ENCODE measurements around the gene ZCCHC14. TPM values are rescaled to one million over a fixed set of nuclear protein-coding genes. Genes with fewer than 3 reads are reported as not detected.

Gene ZCCHC14
- total and polyA plus RNA-seq, 2 of the 13 experiments (the other 11 are each of a cell fraction or from before 2014, with no cell fraction given): 12.4 to 12.5 TPM

- BruUV-seq (replicated peaks): no TSS peak
- CTCF ChIA-PET (ENCODE audit: low intra/inter-chr PET ratio, low total read pairs): no interaction called here
- Histone ChIP-seq H3K9ac (ENCODE audit: insufficient read depth, low read depth, low read length) (peak overlapping the region; percentile 18; the same call in 1 of the 2 replicates), H3K27me3 (ENCODE audit: control insufficient read depth in 1 of 2, insufficient read depth in 2 of 2, low read length in 2 of 2) (no peaks in the 10 kb centered on the region), H2AFZ (ENCODE audit: low read length) (no peak overlapping the region), H3K4me3 (replicated peaks in 1 of 3; ENCODE audit: insufficient read depth in 1 of 3, low read depth in 2 of 3, low read length in 3 of 3) (peak overlapping the region in 2 of 3 experiments; percentile 8 to 36; a peak in 4 of 6 replicates), H3K9me3 (ENCODE audit: low read length) (no peaks in the 10 kb centered on the region), H3K4me2 (ENCODE audit: low read depth, low read length) (peak overlapping the region; percentile 71), H3K36me3 (replicated peaks in 1 of 2; ENCODE audit: control insufficient read depth in 1 of 2, insufficient read depth in 2 of 2, low read length in 2 of 2) (peaks cover 5 to 17% of the 10 kb centered on the region in 2 experiments; a peak in 3 of 5 replicates), H3K79me2 (ENCODE audit: insufficient read depth, low read length) (peaks cover 96% of the 10 kb centered on the region), H3K4me1 (ENCODE audit: insufficient read depth, low read length) (peaks cover 85% of the 10 kb centered on the region), H3K27ac (ENCODE audit: extremely low read length, insufficient read depth, low read length) (peak overlapping the region; percentile 60), H4K20me1 (ENCODE audit: insufficient read depth, low read length) (peaks cover 50% of the 10 kb centered on the region)
- FAIRE-seq (peak; percentile 82), ATAC-seq (peak; percentile 77), DNase-seq (ENCODE audit: low spot score) (peak; percentile 81)
- POLR2A ChIA-PET: interaction anchor here (1.5 to 2.0 kb wide), 2 partner anchors 10 to 16 kb away, joined by 4 to 7 read pairs; no protein-coding TSS in a partner anchor
- in situ Hi-C loops (cut with HindIII; ENCODE audit: extremely low pct_ligation_motif_present, low pct_unique_long_range_greater_than_20kb): no loop called here
- 21% methylated on average over 13 of the region's 13 CpGs for WGBS (ENCODE audit: low lambda C conversion rate)
- intact Hi-C loops (cut with micrococcal nuclease; ENCODE audit: unreplicated experiment): no loop called here
- TF ChIP-seq THRA (CRISPR knock-in tag; IDR thresholded peaks at IDR 0.05; ENCODE audit: borderline replicate concordance): no peak
- no peak for TF ChIP-seq ZNF530 (CRISPR knock-in tag; IDR thresholded peaks at IDR 0.05; ENCODE audit: low read depth)
- TF ChIP-seq TFDP1 (CRISPR knock-in tag; IDR thresholded peaks at IDR 0.05; ENCODE audit: borderline replicate concordance): no peak
- TF ChIP-seq ZNF431 (CRISPR knock-in tag; IDR thresholded peaks at IDR 0.05; ENCODE audit: borderline replicate concordance, low read depth): no peak
- TF ChIP-seq PHF5A (CRISPR knock-in tag; IDR thresholded peaks at IDR 0.05; ENCODE audit: low read depth, unreplicated experiment): no peak
- TF ChIP-seq NR2C2 (CRISPR knock-in tag; IDR thresholded peaks at IDR 0.05; ENCODE audit: borderline replicate concordance): peak; percentile 79; the same call in 1 of the 2 replicates
- no peak for TF ChIP-seq AHDC1 (CRISPR knock-in tag; IDR thresholded peaks at IDR 0.05; ENCODE audit: borderline replicate concordance)
- TF ChIP-seq ZNF17 (CRISPR knock-in tag; IDR thresholded peaks at IDR 0.05): no peak
- no peak for TF ChIP-seq FIP1L1 (IDR thresholded peaks at IDR 0.05; ENCODE audit: borderline replicate concordance, insufficient read depth, low read depth, low read length)
- TF ChIP-seq U2AF2 (IDR thresholded peaks at IDR 0.05; ENCODE audit: low read depth, low read length): no peak
- no peak for TF ChIP-seq KMT2B (CRISPR knock-in tag; IDR thresholded peaks at IDR 0.05)
- TF ChIP-seq HMG20A (CRISPR knock-in tag; IDR thresholded peaks at IDR 0.05; ENCODE audit: borderline replicate concordance): peak; percentile 37; the same call in 1 of the 2 replicates
- no peak for TF ChIP-seq RFXAP (CRISPR knock-in tag; IDR thresholded peaks at IDR 0.05; ENCODE audit: borderline replicate concordance)
- TF ChIP-seq SNAI1 (CRISPR knock-in tag; IDR thresholded peaks at IDR 0.05; ENCODE audit: borderline replicate concordance): no peak
- TF ChIP-seq SIN3A (IDR thresholded peaks at IDR 0.05; ENCODE audit: borderline replicate concordance, low read depth, low read length): no peak
These were observed 21.3 kb downstream of the ZCCHC14 start for GRCh38 chr16:87471278-87472141.

All from HepG2 (cell line).